22Rv1 (cell line): ENCODE measurements around the gene SLC66A2.

Experiments
- ZFX ChIP-seq: fragments of 450-650 bp; IDR thresholded peaks from 2 replicates; pipeline ENCODE4 v1.6.1; 2017; ENCODE audit warnings: antibody characterized with exemption, borderline replicate concordance
- TF ChIP-seq, protein P1 (sequence below): fragments of 450-650 bp; IDR thresholded peaks from 2 replicates; pipeline ENCODE4 v1.5.1; 2017; ENCODE audit warnings: mild to moderate bottlenecking

DNA sequence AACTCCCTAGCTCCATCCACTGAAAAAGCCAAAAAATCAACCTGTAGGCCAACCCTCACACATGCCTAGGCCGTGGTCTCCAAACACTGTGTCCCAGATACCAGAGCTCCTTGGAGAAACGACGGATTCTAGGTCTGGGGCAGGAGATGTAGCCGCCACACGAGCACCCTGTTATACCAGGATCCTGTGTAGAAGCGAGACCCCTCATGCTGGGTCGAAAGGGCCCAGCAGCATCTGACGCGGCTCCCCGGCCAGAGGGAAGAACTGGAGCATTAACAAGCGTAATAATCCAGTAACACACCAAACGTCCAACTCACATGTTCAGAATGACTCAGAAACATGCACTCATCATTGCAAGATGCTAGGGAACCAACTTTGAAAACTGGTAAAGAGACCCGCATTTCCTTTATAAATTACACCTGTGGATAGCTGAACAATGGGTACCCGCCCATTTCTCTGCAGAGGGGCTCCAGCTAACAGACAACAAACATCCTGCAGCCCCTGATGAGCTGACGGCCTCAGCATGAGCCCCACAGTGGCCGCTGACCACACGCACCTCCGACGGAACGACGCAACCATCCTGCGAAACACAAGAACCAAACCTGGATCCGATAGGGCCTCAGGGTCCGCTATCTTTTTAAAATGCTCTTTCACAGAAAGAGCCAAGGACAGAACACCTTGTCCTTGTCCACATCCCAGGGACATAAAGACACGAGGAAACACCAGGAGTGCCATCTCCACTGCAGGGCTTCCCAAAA is 14.2 kb downstream of the SLC66A2 start:
- TF ChIP-seq ZFX, result no peak
- TF ChIP-seq, protein P1, sequence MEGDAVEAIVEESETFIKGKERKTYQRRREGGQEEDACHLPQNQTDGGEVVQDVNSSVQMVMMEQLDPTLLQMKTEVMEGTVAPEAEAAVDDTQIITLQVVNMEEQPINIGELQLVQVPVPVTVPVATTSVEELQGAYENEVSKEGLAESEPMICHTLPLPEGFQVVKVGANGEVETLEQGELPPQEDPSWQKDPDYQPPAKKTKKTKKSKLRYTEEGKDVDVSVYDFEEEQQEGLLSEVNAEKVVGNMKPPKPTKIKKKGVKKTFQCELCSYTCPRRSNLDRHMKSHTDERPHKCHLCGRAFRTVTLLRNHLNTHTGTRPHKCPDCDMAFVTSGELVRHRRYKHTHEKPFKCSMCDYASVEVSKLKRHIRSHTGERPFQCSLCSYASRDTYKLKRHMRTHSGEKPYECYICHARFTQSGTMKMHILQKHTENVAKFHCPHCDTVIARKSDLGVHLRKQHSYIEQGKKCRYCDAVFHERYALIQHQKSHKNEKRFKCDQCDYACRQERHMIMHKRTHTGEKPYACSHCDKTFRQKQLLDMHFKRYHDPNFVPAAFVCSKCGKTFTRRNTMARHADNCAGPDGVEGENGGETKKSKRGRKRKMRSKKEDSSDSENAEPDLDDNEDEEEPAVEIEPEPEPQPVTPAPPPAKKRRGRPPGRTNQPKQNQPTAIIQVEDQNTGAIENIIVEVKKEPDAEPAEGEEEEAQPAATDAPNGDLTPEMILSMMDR, result no peak
